GM20431 (cell line): ENCODE measurements around the gene ZDHHC14.

ENCODE experiments used
- in situ Hi-C: fragments of 300-500 bp; cut with MseI, MboI; formaldehyde crosslinking; loops from one replicate; pipeline ENCODE4 v1.15.0; 2020; ENCODE audit warnings: low sequenced_read_pairs; ENCODE audit not compliant: unreplicated experiment

ZDHHC14 gene

GRCh38 chr6:157511682-157512381, 130.8 kb downstream of the ZDHHC14 start:
- in situ Hi-C loops: no loop called here

GRCh38 chr6:157512382-157512682, 131.3 kb downstream of the ZDHHC14 start:
- in situ Hi-C loops: no loop called here

GRCh38 chr6:157513004-157513603, 132.1 kb downstream of the ZDHHC14 start:
- in situ Hi-C loops: no loop called here

GRCh38 chr6:157513619-157514485, 132.9 kb downstream of the ZDHHC14 start:
- in situ Hi-C loops: no loop called here

- in situ Hi-C loops: no loop called here
Measured at GRCh38 chr6:157514659-157515496, 133.9 kb downstream of the ZDHHC14 start.

- in situ Hi-C loops: no loop called here
Measured at GRCh38 chr6:157516319-157517026, 135.5 kb downstream of the ZDHHC14 start.

GRCh38 chr6:157517601-157518359, 136.8 kb downstream of the ZDHHC14 start:
- in situ Hi-C loops: no loop called here

- in situ Hi-C loops: no loop called here
Measured at GRCh38 chr6:157518397-157519250, 137.6 kb downstream of the ZDHHC14 start.

GRCh38 chr6:157519255-157520116, 138.5 kb downstream of the ZDHHC14 start:
- in situ Hi-C loops: no loop called here

- in situ Hi-C loops: no loop called here
Measured at GRCh38 chr6:157520117-157520406, 139.1 kb downstream of the ZDHHC14 start.

- in situ Hi-C loops: no loop called here
Measured at GRCh38 chr6:157520596-157521361, 139.8 kb downstream of the ZDHHC14 start.

- in situ Hi-C loops: no loop called here
Measured at GRCh38 chr6:157521362-157522335, 140.7 kb downstream of the ZDHHC14 start.

- in situ Hi-C loops: no loop called here
Measured at GRCh38 chr6:157522472-157522871, 141.5 kb downstream of the ZDHHC14 start.

GRCh38 chr6:157524735-157525134, 143.7 kb downstream of the ZDHHC14 start:
- in situ Hi-C loops: no loop called here

- in situ Hi-C loops: no loop called here
Measured at GRCh38 chr6:157525292-157525889, 144.4 kb downstream of the ZDHHC14 start.
